HepG2 (cell line): ENCODE results near the gene MRPL18. TPM values are rescaled to one million over a fixed set of nuclear protein-coding genes. Genes with fewer than 3 reads are reported as not detected.
A peak's percentile ranks its signal among the peaks of the same experiment; 100 is the strongest.

Source experiments
- ARID3A ChIP-seq: IDR thresholded peaks from 2 replicates; pipeline ENCODE4 v1.6.1; 2012; ENCODE audit warnings: low read depth, low read length, improper control_type of control experiment
- CENPBD1 ChIP-seq: sonication (generic); formaldehyde crosslinking; IDR thresholded peaks from 2 replicates; pipeline ENCODE4 v1.8.0; 2022; ENCODE audit warnings: missing genetic modification reagents, low read depth, mild to moderate bottlenecking, borderline replicate concordance
- NBN ChIP-seq: fragments of 450-650 bp; conservative IDR thresholded peaks from 2 replicates; pipeline ENCODE4 v1.6.1; 2017
- NFKB2 ChIP-seq: sonication (generic); formaldehyde crosslinking; IDR thresholded peaks from 2 replicates; pipeline ENCODE4 v1.4.0; 2020; ENCODE audit warnings: missing genetic modification reagents, borderline replicate concordance
- ONECUT2 ChIP-seq: sonication (generic); formaldehyde crosslinking; IDR thresholded peaks from 2 replicates; pipeline ENCODE4 v1.4.0; 2020; ENCODE audit warnings: missing genetic modification reagents
- STAT6 ChIP-seq: sonication (generic); formaldehyde crosslinking; IDR thresholded peaks from 2 replicates; pipeline ENCODE4 v1.4.0; 2020; ENCODE audit warnings: missing genetic modification reagents, mild to moderate bottlenecking, borderline replicate concordance
- UBTF ChIP-seq: sonication (generic); formaldehyde crosslinking; IDR thresholded peaks from 2 replicates; pipeline ENCODE4 v1.4.0; 2020; ENCODE audit warnings: mild to moderate bottlenecking, missing genetic modification reagents
- ZEB1 ChIP-seq: IDR thresholded peaks from 2 replicates; pipeline ENCODE4 v1.6.1; 2012; ENCODE audit warnings: mild to moderate bottlenecking, low read depth, inconsistent platforms; ENCODE audit not compliant: insufficient replicate concordance
- ZFAT ChIP-seq: sonication (generic); formaldehyde crosslinking; conservative IDR thresholded peaks from 2 replicates; pipeline ENCODE4 v1.8.1; 2023; ENCODE audit warnings: missing genetic modification reagents, inconsistent platforms
- ZHX2 ChIP-seq, 2 experiments: sonication (generic) in 1 of 2; formaldehyde crosslinking in 1 of 2; IDR thresholded peaks; 2 replicates each; pipeline versions ENCODE4 v1.6.1 to v1.9.0; 2014 to 2022; ENCODE audit warnings: antibody characterized with exemption in 1 of 2, borderline replicate concordance in 1 of 2, inconsistent platforms in 1 of 2, low read depth in 1 of 2, missing genetic modification reagents in 1 of 2
- ZMYM2 ChIP-seq: sonication (generic); formaldehyde crosslinking; IDR thresholded peaks from 2 replicates; pipeline ENCODE4 v1.8.0; 2022; ENCODE audit warnings: mild to moderate bottlenecking, missing genetic modification reagents
- ZNF282 ChIP-seq: fragments of 450-650 bp; IDR thresholded peaks from 2 replicates; pipeline ENCODE4 v1.6.1; 2018; ENCODE audit not compliant: partially characterized antibody
- ZNF709 ChIP-seq: sonication (generic); formaldehyde crosslinking; IDR thresholded peaks from 2 replicates; pipeline ENCODE4 v1.5.0; 2020; ENCODE audit warnings: mild to moderate bottlenecking, missing genetic modification reagents
- ZNF766 ChIP-seq: sonication (generic); formaldehyde crosslinking; IDR thresholded peaks from 2 replicates; pipeline ENCODE4 v1.5.0; 2020; ENCODE audit warnings: missing genetic modification reagents, borderline replicate concordance
- polyA plus RNA-seq, 8 experiments: library from polyadenylated mRNA; depleted of rRNA in 3 of 8; stranded (reverse) in 7 of 8; unstranded in 1 of 8; fragments of >200 nt; fragmentation: Illumina TruSeq in 4 of 8; extraction: Trizol in 4 of 8; gene quantifications; 2 replicates each; pipeline versions ENCODE4 v1.2.1 to v1.2.3, GENCODE V29; 2011 to 2016; ENCODE audit warnings: low read depth in 4 of 8, missing spikeins in 1 of 8, mixed read lengths in 1 of 8; ENCODE audit not compliant: insufficient read depth in 1 of 8
- total RNA-seq, 5 experiments: library from RNA; depleted of rRNA; stranded (reverse); fragments of >200 nt; fragmentation: Illumina TruSeq; extraction: Trizol; gene quantifications; 2 replicates each; pipeline ENCODE4 v1.2.3, GENCODE V29; 2016; ENCODE audit warnings: low read depth in 1 of 5

Gene MRPL18
- total and polyA plus RNA-seq, 2 of the 13 experiments (the other 11 are each of a cell fraction or from before 2014, with no cell fraction given): 85.6 to 176 TPM

GRCh38 chr6:159789377-159790148 lies 704 bp upstream of the MRPL18 start, which contains the start of gene TCP1 (continued):
- TF ChIP-seq ARID3A: no peak
- no peak; the same call in 1 of the 2 replicates for TF ChIP-seq ZHX2 (IDR thresholded peaks at IDR 0.05; ENCODE audit: low read depth)
- TF ChIP-seq ZHX2 (CRISPR knock-in tag; IDR thresholded peaks at IDR 0.05; ENCODE audit: borderline replicate concordance): no peak
- 0 out of 2 replicates have a peak, but pooled peaks have one; percentile 31 for TF ChIP-seq ONECUT2 (CRISPR knock-in tag)
- peak; percentile 90; the same call in 1 of the 2 replicates for TF ChIP-seq NFKB2 (CRISPR knock-in tag)
- TF ChIP-seq ZEB1: no peak
- peak; percentile 46; the same call in 1 of the 2 replicates for TF ChIP-seq ZNF766
- TF ChIP-seq ZNF709 (CRISPR knock-in tag): no peak
- TF ChIP-seq STAT6 (CRISPR knock-in tag): peak; percentile 95; the same call in 1 of the 2 replicates
- TF ChIP-seq ZFAT (CRISPR knock-in tag): no peak; the same call in 1 of the 2 replicates
- TF ChIP-seq ZNF282: no peak
- no peak for TF ChIP-seq CENPBD1 (CRISPR knock-in tag)
- peak; percentile 79 for TF ChIP-seq ZMYM2
- TF ChIP-seq NBN: no peak
- peak; percentile 85 for TF ChIP-seq UBTF (CRISPR knock-in tag)
